Naive B cell (primary cell): ENCODE measurements around the gene UTRN. TPM values are rescaled to one million over a fixed set of nuclear protein-coding genes. Genes with fewer than 3 reads are reported as not detected.

Source experiments
- ATAC-seq, 2 donors: fragments of 150-1000 bp; cut with Tn5 transposase; 2 replicates each; pipeline ENCODE4 v1.10.0; 2021; ENCODE audit warnings: low read depth in 2 of 2, mild to moderate bottlenecking in 2 of 2, moderate library complexity in 2 of 2
- DNase-seq: peaks from one replicate; pipeline ENCODE4 v3.0.0; 2022
- H3K27ac Mint-ChIP-seq, 6 donors: one replicate each; pipeline ENCODE4 v1.8.0; 2020 to 2022; ENCODE audit warnings: mild to moderate bottlenecking in 6 of 6, mixed read lengths in 6 of 6, moderate library complexity in 5 of 6, inconsistent platforms in 2 of 6
- H3K27me3 Mint-ChIP-seq, 3 donors: one replicate each; pipeline ENCODE4 v1.8.0; 2021 to 2022; ENCODE audit warnings: mixed read lengths in 3 of 3, mild to moderate bottlenecking in 1 of 3
- H3K36me3 Mint-ChIP-seq, 2 donors: one replicate each; pipeline ENCODE4 v1.8.0; 2020 to 2022; ENCODE audit warnings: mixed read lengths in 2 of 2, inconsistent platforms in 1 of 2, mild to moderate bottlenecking in 1 of 2
- H3K4me1 Mint-ChIP-seq, 3 donors: one replicate each; pipeline ENCODE4 v1.8.0; 2020 to 2022; ENCODE audit warnings: mixed read lengths in 3 of 3, inconsistent platforms in 1 of 3, mild to moderate bottlenecking in 1 of 3, moderate library complexity in 1 of 3
- H3K4me3 Mint-ChIP-seq, 8 donors: one replicate each; pipeline ENCODE4 v1.8.0; 2020 to 2022; ENCODE audit warnings: mild to moderate bottlenecking in 8 of 8, mixed read lengths in 8 of 8, moderate library complexity in 8 of 8, inconsistent platforms in 2 of 8
- H3K9me3 Mint-ChIP-seq, 7 donors: one replicate each; pipeline ENCODE4 v1.8.0; 2020 to 2022; ENCODE audit warnings: mixed read lengths in 7 of 7, mild to moderate bottlenecking in 5 of 7, inconsistent platforms in 2 of 7, moderate library complexity in 1 of 7
- polyA plus RNA-seq, 6 donors: library from polyadenylated mRNA; unstranded; fragments of 300-500 nt; fragmentation: Illumina TruSeq; gene quantifications; one replicate each; pipeline ENCODE4 v1.2.3, GENCODE V29; 2021; ENCODE audit warnings: low read depth in 6 of 6

Gene UTRN
- polyA plus RNA-seq, 6 donors from 2014 or later, result 27.7 to 160 (median 73.1) TPM

GRCh38 chr6:144286503-144287393 lies 1.6 kb downstream of the UTRN start:
- Mint-ChIP-seq H3K27ac (peak overlapping the region in 4 of 6 donors; percentile 36 to 63 (median 56)), H3K27me3 (peaks cover 0 to 21% (median 12%) of the 10 kb centered on the region in 3 donors), H3K36me3 (peaks cover 0 to 4% of the 10 kb centered on the region in 2 donors)

GRCh38 chr6:144289006-144289405 lies 3.9 kb downstream of the UTRN start:
- ATAC-seq (no peak), DNase-seq (no peak)
- Mint-ChIP-seq H3K4me1 (peaks cover 14 to 28% (median 23%) of the 10 kb centered on the region in 3 donors), H3K27ac (no peak overlapping the region), H3K4me3 (peak overlapping the region in 1 of 8 donors; percentile 22), H3K27me3 (peaks cover 0 to 9% (median 6%) of the 10 kb centered on the region in 3 donors), H3K36me3 (peaks cover 0 to 4% of the 10 kb centered on the region in 2 donors), H3K9me3 (no peaks in the 10 kb centered on the region)

More at GRCh38 chr6:144286503-144287393, 1.6 kb downstream of the UTRN start:
- H3K4me1 Mint-ChIP-seq, result peaks cover 19 to 34% (median 24%) of the 10 kb centered on the region in 3 donors
- H3K4me3 Mint-ChIP-seq, result peak overlapping the region; percentile 92 to 99 (median 96)
- no peaks in the 10 kb centered on the region for H3K9me3 Mint-ChIP-seq
- DNase-seq, result peak; percentile 10
- ATAC-seq, result no peak

- Mint-ChIP-seq H3K9me3 (peaks cover 0 to 4% (median 0%) of the 10 kb centered on the region in 7 donors), H3K36me3 (peaks cover 0 to 7% of the 10 kb centered on the region in 2 donors), H3K4me1 (peaks cover 3 to 8% (median 7%) of the 10 kb centered on the region in 3 donors), H3K27ac (no peak overlapping the region), H3K4me3 (no peak overlapping the region), H3K27me3 (no peaks in the 10 kb centered on the region)
- ATAC-seq, result no peak
- DNase-seq, result no peak
Measured at GRCh38 chr6:144292372-144292771, 7.2 kb downstream of the UTRN start.

GRCh38 chr6:144294016-144294415 lies 8.9 kb downstream of the UTRN start:
- Mint-ChIP-seq H3K36me3 (peaks cover 0 to 7% of the 10 kb centered on the region in 2 donors), H3K27ac (no peak overlapping the region), H3K4me3 (no peak overlapping the region), H3K9me3 (peaks cover 0 to 4% (median 0%) of the 10 kb centered on the region in 7 donors), H3K4me1 (peaks cover 3 to 12% (median 10%) of the 10 kb centered on the region in 3 donors), H3K27me3 (no peaks in the 10 kb centered on the region)
- ATAC-seq (no peak), DNase-seq (no peak)

- DNase-seq (no peak), ATAC-seq (no peak)
- no peak overlapping the region for H3K4me3 Mint-ChIP-seq
- no peaks in the 10 kb centered on the region for H3K27me3 Mint-ChIP-seq
- peaks cover 3 to 12% (median 10%) of the 10 kb centered on the region in 3 donors for H3K4me1 Mint-ChIP-seq
- no peak overlapping the region for H3K27ac Mint-ChIP-seq
- H3K9me3 Mint-ChIP-seq, result peaks cover 0 to 4% (median 0%) of the 10 kb centered on the region in 7 donors
- H3K36me3 Mint-ChIP-seq, result peaks cover 0 to 7% of the 10 kb centered on the region in 2 donors
Measured at GRCh38 chr6:144295211-144295610, 10.1 kb downstream of the UTRN start.

GRCh38 chr6:144295981-144296767 lies 11.0 kb downstream of the UTRN start:
- no peak overlapping the region for H3K4me3 Mint-ChIP-seq
- no peaks in the 10 kb centered on the region for H3K27me3 Mint-ChIP-seq
- no peak for DNase-seq
- no peak overlapping the region for H3K27ac Mint-ChIP-seq
- peaks cover 0 to 7% of the 10 kb centered on the region in 2 donors for H3K36me3 Mint-ChIP-seq
- peaks cover 0 to 4% (median 0%) of the 10 kb centered on the region in 7 donors for H3K9me3 Mint-ChIP-seq
- H3K4me1 Mint-ChIP-seq, result peaks cover 3 to 12% (median 10%) of the 10 kb centered on the region in 3 donors
- ATAC-seq, result no peak

GRCh38 chr6:144296973-144297372 lies 11.8 kb downstream of the UTRN start:
- Mint-ChIP-seq H3K9me3 (peaks cover 0 to 4% (median 0%) of the 10 kb centered on the region in 7 donors), H3K4me1 (peaks cover 3 to 13% (median 12%) of the 10 kb centered on the region in 3 donors), H3K4me3 (peak overlapping the region in 1 of 8 donors; percentile 17), H3K27ac (peak overlapping the region in 3 of 6 donors; percentile 7 to 53 (median 44)), H3K36me3 (peaks cover 0 to 7% of the 10 kb centered on the region in 2 donors), H3K27me3 (peaks cover 0 to 3% (median 0%) of the 10 kb centered on the region in 3 donors)
- ATAC-seq (no peak), DNase-seq (no peak)

- DNase-seq (no peak), ATAC-seq (no peak)
- H3K4me1 Mint-ChIP-seq, result peaks cover 3 to 15% (median 12%) of the 10 kb centered on the region in 3 donors
- peak overlapping the region in 1 of 6 donors; percentile 5 for H3K27ac Mint-ChIP-seq
- peaks cover 0 to 4% (median 0%) of the 10 kb centered on the region in 7 donors for H3K9me3 Mint-ChIP-seq
- H3K27me3 Mint-ChIP-seq, result peaks cover 0 to 9% (median 2%) of the 10 kb centered on the region in 3 donors
- peaks cover 0 to 7% of the 10 kb centered on the region in 2 donors for H3K36me3 Mint-ChIP-seq
- H3K4me3 Mint-ChIP-seq, result no peak overlapping the region
Measured at GRCh38 chr6:144297511-144298100, 12.5 kb downstream of the UTRN start.

GRCh38 chr6:144298194-144298593 lies 13.1 kb downstream of the UTRN start:
- Mint-ChIP-seq H3K9me3 (peaks cover 0 to 4% (median 0%) of the 10 kb centered on the region in 7 donors), H3K36me3 (peaks cover 0 to 7% of the 10 kb centered on the region in 2 donors), H3K4me1 (peaks cover 3 to 18% (median 12%) of the 10 kb centered on the region in 3 donors), H3K27ac (peak overlapping the region in 1 of 6 donors; percentile 18), H3K4me3 (no peak overlapping the region), H3K27me3 (peaks cover 0 to 15% (median 7%) of the 10 kb centered on the region in 3 donors)
- no peak for ATAC-seq
- no peak for DNase-seq

- DNase-seq, result no peak
- ATAC-seq, result no peak
- H3K4me1 Mint-ChIP-seq, result peaks cover 3 to 18% (median 12%) of the 10 kb centered on the region in 3 donors
- H3K27ac Mint-ChIP-seq, result no peak overlapping the region
- H3K27me3 Mint-ChIP-seq, result peaks cover 0 to 16% (median 7%) of the 10 kb centered on the region in 3 donors
- peaks cover 0 to 4% (median 0%) of the 10 kb centered on the region in 7 donors for H3K9me3 Mint-ChIP-seq
- H3K36me3 Mint-ChIP-seq, result peaks cover 0 to 7% of the 10 kb centered on the region in 2 donors
- H3K4me3 Mint-ChIP-seq, result no peak overlapping the region
Measured at GRCh38 chr6:144298916-144299315, 13.8 kb downstream of the UTRN start.

- Mint-ChIP-seq H3K4me1 (peaks cover 10 to 17% (median 10%) of the 10 kb centered on the region in 3 donors), H3K4me3 (no peak overlapping the region), H3K27ac (peak overlapping the region in 1 of 6 donors; percentile 4), H3K36me3 (no peaks in the 10 kb centered on the region), H3K27me3 (peaks cover 4 to 16% (median 11%) of the 10 kb centered on the region in 3 donors), H3K9me3 (peaks cover 0 to 2% (median 0%) of the 10 kb centered on the region in 7 donors)
- DNase-seq (no peak), ATAC-seq (no peak)
Measured at GRCh38 chr6:144302701-144303372, 17.7 kb downstream of the UTRN start.

- peaks cover 0 to 2% (median 0%) of the 10 kb centered on the region in 7 donors for H3K9me3 Mint-ChIP-seq
- H3K27me3 Mint-ChIP-seq, result peaks cover 10 to 16% (median 11%) of the 10 kb centered on the region in 3 donors
- H3K27ac Mint-ChIP-seq, result peak overlapping the region in 2 of 6 donors; percentile 3 to 75
- peaks cover 0 to 8% of the 10 kb centered on the region in 2 donors for H3K36me3 Mint-ChIP-seq
- H3K4me1 Mint-ChIP-seq, result peaks cover 10 to 17% (median 11%) of the 10 kb centered on the region in 3 donors
- DNase-seq, result no peak
- no peak overlapping the region for H3K4me3 Mint-ChIP-seq
- no peak for ATAC-seq
Measured at GRCh38 chr6:144304223-144304848, 19.2 kb downstream of the UTRN start.
